NCI-H2227 (cell line): ENCODE data around the gene PON2.
"Not testable (repeated sequence)": the region's sequence is repeated elsewhere in the genome, so short reads cannot be mapped to it uniquely, and the experiment has no call there.

Experiments
- DNase-seq: peaks from one replicate; lab custom pipeline; 2025; ENCODE audit not compliant: unreplicated experiment; lab: John Stamatoyannopoulos, UW

The PON2 gene

GRCh38 chr7:95407751-95408150 lies 27.1 kb downstream of the PON2 start:
- DNase-seq, result no peak

DNA sequence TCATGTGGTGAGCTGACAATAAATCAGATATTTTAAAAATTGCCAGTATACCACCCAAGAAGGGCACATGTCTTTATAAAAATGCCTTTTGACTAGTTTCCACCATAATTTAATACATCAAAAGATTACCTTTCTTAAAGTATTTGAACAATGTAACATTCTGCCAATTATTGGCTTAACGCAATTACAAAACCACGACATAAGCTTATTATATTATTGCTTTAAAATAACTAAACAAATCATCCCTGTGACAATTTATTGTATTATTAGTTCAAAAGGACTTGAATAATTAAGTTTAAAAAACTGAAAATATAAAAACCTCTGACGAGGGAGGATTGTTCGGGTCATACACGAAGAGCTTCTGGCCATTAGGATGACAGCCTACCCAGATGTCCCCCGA lies 29.0 kb downstream of the PON2 start:
- DNase-seq, result no peak

DNA sequence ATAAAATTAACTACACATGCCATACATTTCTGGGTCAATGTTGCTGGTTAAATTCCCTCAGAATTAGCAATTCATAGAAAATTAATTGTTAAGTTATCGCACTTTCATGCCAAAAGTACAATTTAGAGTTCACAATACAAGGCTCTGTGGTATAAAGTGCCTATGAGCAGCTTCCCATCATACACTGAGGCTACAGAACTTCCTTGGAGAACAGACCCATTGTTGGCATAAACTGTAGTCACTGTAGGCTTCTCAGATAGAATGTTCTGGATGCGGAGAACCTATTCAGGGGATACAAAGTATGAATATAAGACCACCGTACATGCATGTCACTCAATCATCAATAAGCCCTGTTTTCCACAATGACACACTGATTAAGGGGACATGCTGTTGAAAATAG lies 29.6 kb downstream of the PON2 start:
- no peak for DNase-seq

DNA sequence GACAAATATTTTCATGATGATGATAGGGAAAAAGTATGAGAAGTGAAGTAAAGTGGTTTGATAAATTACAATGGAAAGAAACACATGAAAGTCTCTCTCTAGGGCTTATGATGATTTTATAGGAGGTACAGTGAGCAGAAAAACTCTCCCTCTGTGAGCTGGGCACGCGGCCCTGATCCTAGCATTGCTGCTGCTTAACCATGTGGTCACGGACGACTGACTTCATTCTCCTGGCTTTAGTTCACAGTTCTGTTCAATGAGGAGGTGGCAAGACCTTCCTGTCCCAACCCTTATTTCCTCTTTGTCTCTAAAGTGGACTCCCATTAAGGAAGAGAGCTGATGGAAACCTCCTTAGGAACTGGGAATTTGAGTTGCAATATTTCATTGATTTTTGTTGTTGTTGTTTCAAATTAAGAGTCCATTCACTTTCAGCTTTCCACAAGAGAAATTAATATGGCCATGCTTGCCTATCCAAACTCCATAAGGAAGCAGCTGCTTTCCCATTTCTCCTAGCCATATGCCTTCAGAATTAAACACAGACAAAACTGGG lies 30.4 kb downstream of the PON2 start:
- DNase-seq, result peak; percentile 18

DNA sequence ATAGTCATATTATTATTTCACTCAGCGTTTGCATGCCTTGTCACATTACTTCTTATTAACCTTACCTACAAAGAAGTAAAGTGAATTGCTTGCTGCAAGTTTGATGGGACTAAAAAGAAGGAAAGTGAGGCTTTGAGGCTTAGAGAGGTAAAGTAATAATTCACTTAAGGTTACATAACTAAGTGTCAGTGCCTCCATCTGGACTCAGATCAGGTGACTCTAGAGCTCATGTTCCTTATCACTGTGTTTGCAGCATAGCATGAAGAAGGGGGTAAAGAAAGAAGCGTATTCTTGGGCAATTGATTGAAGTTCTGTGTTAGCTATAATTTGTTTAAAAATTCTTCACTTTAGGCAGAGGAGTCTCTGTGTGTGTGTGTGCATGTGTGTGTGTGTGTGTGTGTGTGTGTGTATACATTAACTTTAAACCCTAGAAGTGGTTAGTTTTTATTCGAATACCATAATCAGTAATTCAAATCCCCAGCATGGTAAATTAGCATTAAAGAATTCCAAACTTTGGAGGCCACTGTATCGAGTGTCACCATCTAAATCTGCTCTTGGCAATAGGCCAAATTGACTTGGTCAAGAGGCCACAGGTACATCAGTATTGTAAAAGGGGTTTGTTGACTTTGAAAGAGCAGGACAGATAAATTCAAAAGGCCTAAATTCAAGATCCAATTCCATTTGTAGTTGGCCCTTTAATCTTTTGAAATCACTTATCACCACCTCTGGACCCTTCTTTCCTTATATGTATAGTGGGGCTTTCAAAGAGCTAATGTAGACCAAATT lies 36.5 kb downstream of the PON2 start:
- peak; percentile 16 for DNase-seq

DNA sequence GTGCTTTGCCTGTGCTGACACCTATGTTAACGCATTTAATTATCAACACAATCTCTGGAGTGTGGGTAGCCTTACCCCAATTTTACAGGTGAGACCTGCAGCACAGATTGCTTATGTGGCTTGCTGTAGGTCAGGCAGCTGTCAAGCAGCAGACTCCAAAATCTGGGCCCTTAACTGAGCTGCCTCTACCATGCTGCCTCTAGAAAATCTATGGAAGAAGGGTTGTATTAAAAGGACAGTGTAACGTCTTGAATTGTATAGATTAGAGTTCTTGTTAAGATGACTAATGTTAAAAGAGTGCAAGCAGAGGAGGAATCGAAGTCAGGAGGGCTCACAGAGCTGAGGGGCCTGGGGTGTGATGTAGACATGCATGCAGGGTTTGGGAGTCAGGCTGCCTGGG lies 37.4 kb downstream of the PON2 start:
- no peak for DNase-seq

DNA sequence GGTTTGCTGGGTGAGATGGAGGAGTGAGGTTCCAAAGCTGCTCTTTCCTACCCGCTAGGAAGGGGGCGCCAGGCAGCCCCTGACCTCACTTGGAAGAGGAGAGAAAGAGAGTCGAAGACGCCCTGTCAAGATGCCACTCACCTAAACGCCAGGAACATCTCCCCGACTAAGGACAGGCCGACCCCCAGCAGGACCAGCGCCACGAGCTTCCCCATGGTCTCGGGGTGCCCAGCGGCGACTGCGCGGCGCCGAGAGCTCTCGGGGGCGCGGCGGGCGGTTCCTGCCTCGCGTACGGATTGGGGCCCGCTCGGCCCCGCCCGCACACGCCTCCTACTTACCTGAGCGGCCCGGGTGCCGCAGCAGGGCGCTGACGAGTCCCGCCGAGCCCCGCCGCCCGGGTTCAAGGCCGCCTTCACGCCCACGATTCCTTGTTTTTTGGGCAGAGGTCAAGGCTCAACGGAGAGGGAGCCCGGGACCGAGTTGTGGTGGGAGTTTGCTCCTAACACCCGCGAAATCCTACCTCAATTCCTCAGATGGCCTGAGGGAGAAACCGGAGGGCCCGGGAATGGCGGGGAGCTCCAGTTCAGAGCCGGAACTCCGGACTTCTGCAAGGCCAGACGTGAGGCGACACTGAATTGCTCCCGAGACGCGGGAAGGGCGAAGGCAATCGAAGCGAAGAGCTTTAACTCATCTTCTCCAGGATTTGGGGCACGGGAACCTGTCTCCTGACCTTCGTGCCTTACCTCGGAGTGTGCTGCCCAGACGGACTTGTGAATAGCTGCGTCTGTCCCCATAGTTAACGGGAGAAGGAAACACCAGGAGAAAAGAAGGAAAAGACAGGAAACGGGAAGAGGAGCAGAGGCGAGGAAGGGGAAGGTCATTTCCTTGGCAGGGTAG lies 38.4 kb downstream of the PON2 start, which contains the start of gene PON3:
TSS of gene PON3 (minus strand) at position 240 of the 897 bp plus-strand sequence. CDS start at position 215, 25 bp downstream.
- DNase-seq, result peak; percentile 85

DNA sequence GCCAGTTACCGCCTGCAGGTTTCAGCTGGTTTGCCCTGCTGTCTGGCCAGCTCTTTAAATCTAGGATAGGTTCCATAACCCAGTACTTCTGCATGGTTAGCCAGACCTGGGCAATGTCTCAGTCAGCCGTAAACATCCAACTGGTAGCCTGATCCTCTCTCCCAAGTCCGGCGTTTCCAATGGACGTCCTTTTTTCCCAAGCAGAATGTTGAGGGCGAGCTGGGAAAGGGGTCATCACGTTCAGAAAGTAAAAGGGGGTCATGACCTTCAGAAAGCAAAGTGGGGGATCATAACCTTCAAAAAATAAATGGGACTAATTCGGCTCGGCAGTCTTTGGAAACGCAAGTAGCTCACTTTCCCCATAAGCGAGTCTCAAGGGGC lies 39.1 kb downstream of the PON2 start:
- DNase-seq, result peak; percentile 47

GRCh38 chr7:95394370-95394769 lies 40.5 kb downstream of the PON2 start:
- no peak for DNase-seq

DNA sequence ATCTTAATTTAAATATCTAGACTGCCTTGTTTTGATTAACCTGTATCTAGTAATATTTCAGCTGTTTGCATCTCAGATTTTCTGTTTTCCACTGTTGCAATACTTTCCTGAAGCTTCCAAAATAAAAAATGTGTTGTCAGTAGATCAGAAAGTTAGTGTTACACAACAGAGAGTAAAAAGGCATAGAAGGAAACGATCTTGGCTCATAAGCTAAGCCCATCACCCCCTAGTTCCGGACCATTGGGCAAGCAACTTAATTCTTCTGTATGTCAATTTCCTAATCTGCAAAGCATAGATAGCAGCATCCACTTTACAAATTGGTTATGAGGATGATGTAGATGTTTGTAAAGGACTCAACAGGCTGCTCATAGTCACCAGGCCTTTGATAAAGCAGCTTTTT lies 43.1 kb downstream of the PON2 start:
- no peak for DNase-seq

- DNase-seq, result no peak
These were observed 45.3 kb downstream of the PON2 start for GRCh38 chr7:95389516-95389915.

GRCh38 chr7:95379457-95379856 lies 55.4 kb downstream of the PON2 start:
- not testable (repeated sequence) for DNase-seq

DNA sequence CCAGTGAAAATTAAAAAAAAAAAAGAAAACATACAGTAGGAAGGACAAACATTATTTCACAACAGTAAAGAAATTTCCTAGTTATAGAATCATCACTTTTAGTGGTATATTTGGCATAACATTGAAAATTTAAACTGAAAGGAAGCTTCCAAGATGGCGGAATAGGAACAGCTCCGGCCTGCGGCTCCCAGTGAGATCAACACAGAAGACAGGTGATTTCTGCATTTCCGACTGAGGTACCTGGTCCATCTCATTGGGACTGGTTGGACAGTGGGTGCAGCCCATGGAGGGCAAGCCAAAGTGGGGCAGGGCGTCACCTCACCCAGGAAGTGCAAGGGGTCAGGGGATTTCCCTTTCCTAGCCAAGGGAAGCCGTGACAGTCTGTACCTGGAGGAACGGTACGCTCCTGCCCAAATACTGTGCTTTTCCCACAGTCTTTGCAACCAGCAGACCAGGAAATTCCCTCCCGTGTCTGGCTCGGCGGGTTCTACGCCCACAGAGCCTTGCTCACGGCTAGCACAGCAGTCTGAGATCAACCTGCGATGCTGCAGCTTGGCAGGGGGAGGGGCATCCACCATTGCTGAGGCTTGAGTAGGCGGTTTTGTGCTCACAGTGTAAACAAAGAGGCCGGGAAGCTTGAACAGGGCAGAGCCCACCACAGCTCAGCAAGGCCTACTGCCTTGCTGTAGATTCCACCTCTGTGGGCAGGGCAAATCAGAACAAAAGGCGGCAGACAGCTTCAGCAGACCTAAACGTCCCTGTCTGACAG lies 58.0 kb downstream of the PON2 start:
- DNase-seq, result no peak

DNA sequence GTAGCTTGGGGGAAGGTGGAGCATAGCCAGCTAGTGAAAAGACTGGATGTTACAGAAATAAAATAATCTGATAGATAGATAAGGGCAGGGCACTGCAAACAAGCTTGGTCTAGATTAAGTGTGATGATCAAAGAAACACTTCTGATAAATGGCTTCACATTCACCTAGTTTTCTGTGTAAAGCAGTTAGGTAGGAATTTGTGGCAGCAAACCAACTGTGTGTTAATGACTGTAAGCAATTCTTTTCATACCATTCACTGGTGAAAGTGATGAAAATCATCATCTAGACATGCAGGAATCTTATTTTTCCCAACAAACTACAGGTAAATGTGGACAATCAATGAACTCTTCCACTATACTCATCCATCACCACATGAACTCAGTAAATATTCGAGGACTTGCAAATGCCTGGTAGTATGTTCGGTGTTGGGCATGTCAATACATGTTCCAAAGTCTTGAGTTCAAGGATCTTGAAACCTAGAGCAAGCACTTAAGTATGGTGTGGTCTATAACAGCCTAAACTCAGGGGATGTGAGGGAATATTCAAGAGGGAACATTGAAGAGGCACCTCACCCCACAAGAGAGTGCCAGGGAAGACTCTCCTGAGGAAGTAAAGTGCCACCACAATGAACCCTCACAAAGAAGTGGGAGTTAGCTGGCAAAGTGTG lies 59.1 kb downstream of the PON2 start:
- no peak for DNase-seq

GRCh38 chr7:95373323-95373722 lies 61.5 kb downstream of the PON2 start:
- no peak for DNase-seq

GRCh38 chr7:95368235-95368634 lies 66.6 kb downstream of the PON2 start:
- no peak for DNase-seq

- no peak for DNase-seq
These were observed 67.2 kb downstream of the PON2 start for GRCh38 chr7:95367606-95368005.

GRCh38 chr7:95365151-95365550 lies 69.7 kb downstream of the PON2 start:
- DNase-seq, result no peak

GRCh38 chr7:95357623-95358022 lies 77.2 kb downstream of the PON2 start:
- no peak for DNase-seq
